Activated CD4-positive, alpha-beta T cell treated with anti-CD3 and anti-CD28 coated beads, Interleukin-2, Interleukin-4, amounts not matched to agents 100 ng/mL and 50 ng/mL, durations not matched to agents 16 hours and 8 hours (primary cell): ENCODE measurements around the gene ZNF521.
A peak's percentile ranks its signal among the peaks of the same experiment; 100 is the strongest.

Experiments used
- DNase-seq: peaks from one replicate; pipeline ENCODE4 v3.0.0-alpha.2; 2020; ENCODE audit warnings: low spot score

Gene ZNF521

GRCh38 chr18:25351777-25352628 lies at the start of gene ZNF521:
ZNF521 (minus strand) TSS chr18:25352166; CDS start chr18:25350946, 1,220 bp downstream.
- peak; percentile 37 for DNase-seq

GRCh38 chr18:25399554-25399953 lies 47.6 kb upstream of the ZNF521 start:
- DNase-seq = no peak

GRCh38 chr18:25392192-25392591 lies 40.2 kb upstream of the ZNF521 start:
- no peak for DNase-seq

- DNase-seq = no peak
These were observed 21.6 kb upstream of the ZNF521 start for GRCh38 chr18:25373432-25374179.

- DNase-seq = no peak
These were observed 18.4 kb upstream of the ZNF521 start for GRCh38 chr18:25370391-25370790.

GRCh38 chr18:25365242-25365641 lies 13.3 kb upstream of the ZNF521 start:
- no peak for DNase-seq

- no peak for DNase-seq
These were observed 12.8 kb upstream of the ZNF521 start for GRCh38 chr18:25364732-25365131.

- DNase-seq = no peak
These were observed 8.4 kb upstream of the ZNF521 start for GRCh38 chr18:25360301-25360899.

- no peak for DNase-seq
These were observed 1.1 kb upstream of the ZNF521 start for GRCh38 chr18:25353080-25353479.

- no peak for DNase-seq
These were observed 651 bp upstream of the ZNF521 start for GRCh38 chr18:25352629-25353005.

- DNase-seq = no peak
These were observed 638 bp downstream of the ZNF521 start for GRCh38 chr18:25351280-25351775.

- no peak for DNase-seq
These were observed 1.3 kb downstream of the ZNF521 start for GRCh38 chr18:25350489-25351251.

GRCh38 chr18:25349926-25350487 lies 2.0 kb downstream of the ZNF521 start:
- no peak for DNase-seq

- no peak for DNase-seq
These were observed 2.6 kb downstream of the ZNF521 start for GRCh38 chr18:25349131-25349925.

GRCh38 chr18:25348386-25349130 lies 3.4 kb downstream of the ZNF521 start:
- DNase-seq = no peak

- DNase-seq = no peak
These were observed 5.4 kb downstream of the ZNF521 start for GRCh38 chr18:25346561-25346960.

GRCh38 chr18:25345081-25345866 lies 6.7 kb downstream of the ZNF521 start:
- DNase-seq = no peak

- DNase-seq = no peak
These were observed 10.1 kb downstream of the ZNF521 start for GRCh38 chr18:25341831-25342230.

GRCh38 chr18:25340762-25341161 lies 11.2 kb downstream of the ZNF521 start:
- DNase-seq = no peak
